ENCODE measurements around the gene ATP13A2. TPM values are rescaled to one million over a fixed set of nuclear protein-coding genes. Genes with fewer than 3 reads are reported as not detected.

ATP13A2 gene
- total RNA-seq, 2 donors from 2014 or later, result 22.2 to 23.8 TPM

DNA sequence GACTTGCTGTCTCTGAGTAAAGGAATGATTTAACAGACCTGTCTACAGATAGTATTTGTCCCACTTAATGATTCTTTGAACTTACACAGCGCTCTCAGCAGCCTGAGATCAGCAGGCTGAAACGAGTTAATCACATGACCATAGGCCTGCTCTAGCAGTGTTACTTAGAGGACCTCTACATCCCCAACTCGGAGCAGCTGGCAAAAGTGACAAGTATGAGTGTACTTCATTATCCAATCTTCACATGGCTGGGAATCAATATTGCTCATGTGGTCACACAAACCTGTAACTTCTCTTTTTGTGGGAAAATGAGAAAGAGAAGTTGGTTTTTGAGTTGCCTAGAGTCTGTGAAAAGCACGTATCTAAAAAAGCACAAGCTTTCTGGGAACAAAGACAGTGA, 11.4 kb upstream of the ATP13A2 start:
- H3K27me3 Mint-ChIP-seq (ENCODE audit: low read depth), result no peaks in the 10 kb centered on the region
- H3K4me3 Mint-ChIP-seq, result no peak overlapping the region
- H3K27ac Mint-ChIP-seq, result peak overlapping the region; percentile 14
- H3K36me3 Mint-ChIP-seq (ENCODE audit: insufficient read depth in 2 of 2), result peaks cover 0 to 12% of the 10 kb centered on the region in 2 donors
- DNase-seq (no peak), ATAC-seq (replicated peaks in 1 of 2) (no peak)
- H3K4me1 Mint-ChIP-seq (ENCODE audit: low read depth), result peaks cover 12% of the 10 kb centered on the region
- H3K9me3 Mint-ChIP-seq, result no peaks in the 10 kb centered on the region

DNA sequence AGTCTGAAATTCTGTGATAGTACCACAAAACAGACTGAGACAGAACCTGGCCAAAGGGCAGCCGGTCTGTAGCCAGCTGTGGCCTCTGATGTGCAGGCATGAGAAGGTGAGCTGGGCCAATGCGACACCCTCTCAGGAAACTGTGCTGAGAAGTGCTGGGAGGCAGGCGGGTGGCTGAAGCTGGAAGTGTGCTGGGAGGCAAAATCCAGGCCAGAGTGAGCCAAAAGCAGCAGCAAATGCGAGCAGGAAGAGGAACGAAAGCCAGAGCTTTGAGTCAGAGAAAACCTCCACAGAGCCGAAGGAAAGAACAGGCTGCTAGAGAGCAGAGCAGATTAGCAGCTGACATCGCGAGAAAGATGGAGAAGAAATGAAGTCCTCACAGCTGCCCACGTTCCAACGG, 10.2 kb upstream of the ATP13A2 start:
- Mint-ChIP-seq H3K9me3 (no peaks in the 10 kb centered on the region), H3K4me1 (ENCODE audit: low read depth) (peaks cover 12% of the 10 kb centered on the region), H3K36me3 (ENCODE audit: insufficient read depth in 2 of 2) (peaks cover 0 to 8% of the 10 kb centered on the region in 2 donors), H3K27ac (no peak overlapping the region), H3K27me3 (ENCODE audit: low read depth) (no peaks in the 10 kb centered on the region), H3K4me3 (no peak overlapping the region)
- DNase-seq (no peak), ATAC-seq (replicated peaks in 1 of 2) (no peak)

- Mint-ChIP-seq H3K27ac (no peak overlapping the region), H3K36me3 (ENCODE audit: insufficient read depth in 2 of 2) (peaks cover 0 to 8% of the 10 kb centered on the region in 2 donors), H3K4me3 (no peak overlapping the region), H3K27me3 (ENCODE audit: low read depth) (no peaks in the 10 kb centered on the region), H3K9me3 (no peaks in the 10 kb centered on the region), H3K4me1 (ENCODE audit: low read depth) (peaks cover 12% of the 10 kb centered on the region)
- DNase-seq (no peak), ATAC-seq (replicated peaks in 1 of 2) (no peak)
Measured at GRCh38 chr1:17020502-17020901, 8.8 kb upstream of the ATP13A2 start.

DNA sequence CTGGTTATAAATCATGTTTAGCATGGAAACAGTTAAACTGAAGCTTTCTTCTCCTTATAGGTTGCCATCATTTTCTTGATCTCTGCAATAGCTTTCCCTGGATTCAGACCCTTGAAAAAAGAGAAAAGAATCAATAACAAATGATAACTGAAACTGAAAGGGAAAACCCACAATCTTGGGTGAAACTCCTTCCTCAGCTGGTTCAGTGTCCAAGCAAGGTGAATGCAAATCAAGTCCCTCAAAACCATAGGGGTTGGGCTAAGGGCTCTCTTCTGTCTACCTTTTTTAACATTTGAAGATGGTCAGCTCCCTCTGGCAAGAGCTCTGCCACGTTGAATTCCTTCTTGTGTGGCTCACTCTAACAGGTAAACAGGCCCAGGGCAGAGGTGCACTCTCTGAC, 7.1 kb upstream of the ATP13A2 start:
- Mint-ChIP-seq H3K4me1 (ENCODE audit: low read depth) (peaks cover 12% of the 10 kb centered on the region), H3K4me3 (no peak overlapping the region), H3K9me3 (no peaks in the 10 kb centered on the region), H3K27ac (peak overlapping the region; percentile 88), H3K27me3 (ENCODE audit: low read depth) (no peaks in the 10 kb centered on the region), H3K36me3 (ENCODE audit: insufficient read depth in 2 of 2) (peaks cover 0 to 7% of the 10 kb centered on the region in 2 donors)
- no peak for DNase-seq
- no peak for ATAC-seq (replicated peaks in 1 of 2)

GRCh38 chr1:17017435-17017834, 5.7 kb upstream of the ATP13A2 start:
- peaks cover 12% of the 10 kb centered on the region for H3K4me1 Mint-ChIP-seq (ENCODE audit: low read depth)

DNA sequence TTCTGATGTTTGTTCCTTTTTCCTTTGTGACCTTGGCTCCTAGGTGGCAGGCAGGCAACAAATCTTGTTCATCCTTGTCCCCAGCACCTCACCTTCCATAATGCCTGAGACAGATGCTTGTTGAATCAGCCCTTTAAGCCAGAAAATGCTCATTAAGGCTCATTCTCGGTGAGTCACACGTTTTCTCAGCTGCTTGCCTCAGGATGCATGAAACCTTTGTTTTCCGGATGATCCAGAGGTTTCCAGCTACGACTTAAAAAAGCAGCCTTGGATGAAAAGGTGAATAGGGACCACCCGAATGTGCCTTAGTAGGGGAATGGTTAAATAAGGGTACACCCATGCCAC, 4.6 kb upstream of the ATP13A2 start:
- no peak for DNase-seq
- no peak for ATAC-seq (replicated peaks in 1 of 2)
- H3K4me3 Mint-ChIP-seq, result no peak overlapping the region
- no peaks in the 10 kb centered on the region for H3K27me3 Mint-ChIP-seq (ENCODE audit: low read depth)
- no peak overlapping the region for H3K27ac Mint-ChIP-seq
- H3K36me3 Mint-ChIP-seq (ENCODE audit: insufficient read depth in 2 of 2), result peaks cover 0 to 7% of the 10 kb centered on the region in 2 donors
- H3K9me3 Mint-ChIP-seq, result no peaks in the 10 kb centered on the region
- H3K4me1 Mint-ChIP-seq (ENCODE audit: low read depth), result peaks cover 18% of the 10 kb centered on the region

More at GRCh38 chr1:17017435-17017834, 5.7 kb upstream of the ATP13A2 start:
- H3K4me3 Mint-ChIP-seq, result no peak overlapping the region
- ATAC-seq (replicated peaks in 1 of 2), result no peak
- H3K36me3 Mint-ChIP-seq (ENCODE audit: insufficient read depth in 2 of 2), result peaks cover 0 to 7% of the 10 kb centered on the region in 2 donors
- DNase-seq, result no peak
- H3K27ac Mint-ChIP-seq, result no peak overlapping the region
- H3K9me3 Mint-ChIP-seq, result no peaks in the 10 kb centered on the region
- no peaks in the 10 kb centered on the region for H3K27me3 Mint-ChIP-seq (ENCODE audit: low read depth)

DNA sequence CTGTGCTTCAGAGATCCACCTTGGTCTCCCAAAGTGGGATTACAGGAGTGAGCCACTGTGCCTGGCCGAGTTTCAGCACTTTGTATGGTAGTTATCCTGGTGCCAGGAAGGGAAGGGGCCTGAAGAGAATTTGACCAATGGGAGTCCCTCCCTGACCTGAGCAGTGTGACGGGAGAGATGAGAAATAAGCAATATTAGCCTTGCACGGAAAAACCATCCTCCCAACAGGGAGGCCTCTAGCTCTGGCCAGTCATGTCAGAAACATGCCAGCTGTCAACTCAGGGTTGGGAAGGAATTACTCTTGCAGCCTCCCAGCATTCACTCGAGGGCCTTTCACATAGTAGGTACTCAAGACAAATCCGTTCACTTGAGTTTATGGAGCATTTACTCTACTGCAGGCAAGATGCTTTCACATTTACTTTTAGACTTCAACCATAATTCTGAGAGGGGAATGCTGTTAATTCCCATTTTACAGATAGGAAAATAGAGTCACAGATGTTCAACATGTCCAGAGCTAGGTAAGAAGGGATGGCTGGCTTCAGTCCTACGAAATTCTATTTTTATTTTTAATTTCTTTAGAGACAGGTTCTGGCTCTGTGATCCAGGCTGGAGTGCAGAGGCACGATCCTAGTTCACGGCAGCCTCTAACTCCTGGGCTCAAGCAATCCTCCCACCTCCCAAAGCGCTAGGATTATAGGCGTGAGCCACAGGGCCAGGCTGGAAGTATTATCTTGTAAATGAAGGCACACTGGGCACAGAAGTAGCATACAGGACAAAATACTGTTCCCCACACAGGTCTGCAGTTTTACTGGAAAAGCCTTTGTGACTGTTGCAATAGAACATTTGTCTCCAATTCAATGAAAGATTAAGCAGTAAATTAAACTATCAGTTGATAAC, 3.2 kb upstream of the ATP13A2 start:
- ATAC-seq (replicated peaks in 1 of 2) (no peak), DNase-seq (no peak)
- peaks cover 0 to 7% of the 10 kb centered on the region in 2 donors for H3K36me3 Mint-ChIP-seq (ENCODE audit: insufficient read depth in 2 of 2)
- H3K27ac Mint-ChIP-seq, result no peak overlapping the region
- H3K27me3 Mint-ChIP-seq (ENCODE audit: low read depth), result no peaks in the 10 kb centered on the region
- no peaks in the 10 kb centered on the region for H3K9me3 Mint-ChIP-seq
- peaks cover 29% of the 10 kb centered on the region for H3K4me1 Mint-ChIP-seq (ENCODE audit: low read depth)
- no peak overlapping the region for H3K4me3 Mint-ChIP-seq

DNA sequence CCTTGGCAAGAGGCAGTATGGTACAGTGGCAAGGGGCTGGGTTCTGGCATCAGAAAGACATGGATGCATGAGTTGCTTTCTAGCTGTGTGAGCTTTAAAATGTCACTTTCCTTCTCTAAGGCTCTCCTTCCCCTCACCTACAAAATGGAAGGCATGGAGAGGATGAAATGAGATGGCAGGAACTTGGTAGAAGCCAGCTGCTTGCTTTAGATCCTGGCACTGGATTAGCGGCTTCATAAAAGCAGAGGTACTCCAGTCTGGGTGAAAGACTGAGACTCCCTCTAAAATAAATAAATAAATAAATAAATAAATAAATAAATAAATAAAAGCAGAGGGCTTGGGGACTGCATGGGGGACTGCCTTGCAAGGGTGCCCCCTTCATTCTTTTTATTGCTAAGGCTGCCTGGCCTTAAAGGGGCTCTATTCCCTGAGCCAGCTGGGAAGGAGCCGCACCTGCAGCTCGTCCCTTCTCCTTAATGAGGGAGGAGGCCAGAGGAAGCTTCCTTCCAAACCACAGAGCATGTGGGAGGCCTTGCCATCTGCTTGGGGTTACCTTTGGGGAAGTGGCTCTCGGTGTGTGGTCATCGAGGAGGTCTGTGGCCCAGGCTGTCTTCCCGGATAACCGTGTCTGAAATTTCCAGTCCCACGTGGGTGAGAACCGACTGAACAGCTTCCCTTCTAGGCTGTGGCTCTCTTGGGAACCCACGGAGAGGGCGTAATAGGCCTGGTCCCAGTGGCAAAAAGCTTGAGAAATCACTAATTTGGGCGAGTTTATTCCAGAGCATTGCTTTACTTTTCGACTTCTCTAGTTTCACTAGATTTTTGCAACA, 2.0 kb upstream of the ATP13A2 start:
- H3K36me3 Mint-ChIP-seq (ENCODE audit: insufficient read depth in 2 of 2), result no peaks in the 10 kb centered on the region
- H3K27me3 Mint-ChIP-seq (ENCODE audit: low read depth), result no peaks in the 10 kb centered on the region
- no peak overlapping the region for H3K27ac Mint-ChIP-seq
- peaks cover 21% of the 10 kb centered on the region for H3K4me1 Mint-ChIP-seq (ENCODE audit: low read depth)
- H3K4me3 Mint-ChIP-seq, result no peak overlapping the region
- DNase-seq (no peak), ATAC-seq (replicated peaks in 1 of 2) (no peak)
- no peaks in the 10 kb centered on the region for H3K9me3 Mint-ChIP-seq

GRCh38 chr1:17012775-17013490, 1.2 kb upstream of the ATP13A2 start:
- no peak overlapping the region for H3K27ac Mint-ChIP-seq
- ATAC-seq (replicated peaks in 1 of 2) (no peak), DNase-seq (no peak)
- H3K27me3 Mint-ChIP-seq (ENCODE audit: low read depth), result no peaks in the 10 kb centered on the region
- H3K4me1 Mint-ChIP-seq (ENCODE audit: low read depth), result peaks cover 20% of the 10 kb centered on the region
- no peaks in the 10 kb centered on the region for H3K9me3 Mint-ChIP-seq
- H3K36me3 Mint-ChIP-seq (ENCODE audit: insufficient read depth in 2 of 2), result no peaks in the 10 kb centered on the region
- no peak overlapping the region for H3K4me3 Mint-ChIP-seq

GRCh38 chr1:17011092-17011438, 663 bp downstream of the ATP13A2 start:
- DNase-seq (peak; percentile 3 to 8), ATAC-seq (replicated peaks in 1 of 2) (no peak)
- Mint-ChIP-seq H3K4me1 (ENCODE audit: low read depth) (peaks cover 20% of the 10 kb centered on the region), H3K36me3 (ENCODE audit: insufficient read depth in 2 of 2) (no peaks in the 10 kb centered on the region), H3K27ac (no peak overlapping the region), H3K27me3 (ENCODE audit: low read depth) (no peaks in the 10 kb centered on the region), H3K4me3 (peak overlapping the region; percentile 79 to 84), H3K9me3 (no peaks in the 10 kb centered on the region)

DNA sequence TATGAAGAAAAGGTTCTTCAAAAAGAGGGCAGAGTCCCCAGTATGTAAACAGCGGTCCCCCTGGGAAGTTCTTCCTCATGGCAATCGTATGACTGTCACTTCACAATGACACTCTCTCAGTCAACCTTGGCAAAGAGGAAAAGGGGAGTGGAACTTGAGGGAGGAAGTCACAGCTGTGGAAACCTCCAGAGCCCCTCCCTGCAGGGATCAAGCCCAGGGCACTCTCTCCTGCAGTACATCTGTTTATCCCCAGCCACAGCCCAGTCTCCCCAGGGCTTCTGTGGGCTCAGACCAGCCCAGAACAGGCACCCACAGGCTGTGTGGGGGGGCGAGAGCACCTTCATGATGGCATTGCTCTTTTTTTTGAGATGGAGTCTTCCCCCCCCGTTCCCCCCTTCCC, 2.0 kb downstream of the ATP13A2 start:
- DNase-seq, result no peak
- Mint-ChIP-seq H3K9me3 (no peaks in the 10 kb centered on the region), H3K4me1 (ENCODE audit: low read depth) (peaks cover 20% of the 10 kb centered on the region), H3K4me3 (no peak overlapping the region), H3K27ac (no peak overlapping the region), H3K27me3 (ENCODE audit: low read depth) (no peaks in the 10 kb centered on the region), H3K36me3 (ENCODE audit: insufficient read depth in 2 of 2) (no peaks in the 10 kb centered on the region)
- ATAC-seq (replicated peaks in 1 of 2), result no peak

GRCh38 chr1:17008208-17008855, 3.4 kb downstream of the ATP13A2 start:
- peaks cover 20% of the 10 kb centered on the region for H3K4me1 Mint-ChIP-seq (ENCODE audit: low read depth)
- no peak for DNase-seq
- no peaks in the 10 kb centered on the region for H3K36me3 Mint-ChIP-seq (ENCODE audit: insufficient read depth in 2 of 2)
- H3K9me3 Mint-ChIP-seq, result no peaks in the 10 kb centered on the region
- no peak overlapping the region for H3K27ac Mint-ChIP-seq
- no peak overlapping the region for H3K4me3 Mint-ChIP-seq
- no peak for ATAC-seq (replicated peaks in 1 of 2)
- no peaks in the 10 kb centered on the region for H3K27me3 Mint-ChIP-seq (ENCODE audit: low read depth)
